Measurements from ENCODE around the gene SLAIN1.

SLAIN1 gene

DNA sequence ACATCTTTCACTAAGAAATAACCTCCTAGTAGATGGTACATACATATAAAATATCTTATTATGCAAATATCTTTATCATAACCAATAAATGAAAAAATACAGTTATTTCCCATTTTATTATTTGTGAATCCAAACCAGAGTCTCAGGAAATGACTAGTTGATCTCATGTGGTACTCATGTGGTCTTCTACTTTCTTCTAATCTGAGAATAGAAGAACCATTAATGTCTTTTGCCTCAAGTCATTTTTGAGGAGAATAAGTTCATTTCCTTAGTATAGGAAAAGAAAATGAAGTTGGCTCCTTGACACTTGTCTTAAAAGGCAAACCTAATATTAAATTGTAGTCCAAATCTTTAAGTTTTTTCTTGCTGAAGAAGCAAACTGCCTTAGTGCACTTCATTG, 114.5 kb downstream of the SLAIN1 start:
- TF ChIP-seq CTCF (IDR thresholded peaks at IDR 0.05; ENCODE audit: unreplicated experiment in 3 of 3): no peak
- H3K4me3 Mint-ChIP-seq: no peak overlapping the region
- H3K4me1 Mint-ChIP-seq: peaks cover 5% of the 10 kb centered on the region
- no peaks in the 10 kb centered on the region for H3K27me3 Mint-ChIP-seq (ENCODE audit: low read depth)
- H3K27ac Mint-ChIP-seq: no peak overlapping the region
- H3K9me3 Mint-ChIP-seq: no peaks in the 10 kb centered on the region
- no peaks in the 10 kb centered on the region for H3K36me3 Mint-ChIP-seq (ENCODE audit: low read depth)

Data from nephron (organoid).